CD14-positive monocyte (primary cell): ENCODE measurements around the gene SLC4A5. TPM values are rescaled to one million over a fixed set of nuclear protein-coding genes. Genes with fewer than 3 reads are reported as not detected.

Experiments
- DNase-seq, 3 donors: peaks; one replicate each; pipeline ENCODE4 v3.0.0-alpha.2; 2011 to 2022
- H2AFZ ChIP-seq: 2 replicates; pipeline ENCODE4 v1.6.0; 2012; ENCODE audit warnings: mild to moderate bottlenecking, low read depth, low read length, inconsistent platforms; ENCODE audit not compliant: insufficient read depth, poor library complexity, severe bottlenecking
- H3K27ac ChIP-seq, 2 donors: 1 replicate in 1 of 2; 2 replicates in 1 of 2; pipeline ENCODE4 v1.5.1; 2012 to 2013; ENCODE audit warnings: low read length in 2 of 2, control low read depth in 1 of 2, inconsistent platforms in 1 of 2, low read depth in 1 of 2, mild to moderate bottlenecking in 1 of 2
- H3K27me3 ChIP-seq, 2 donors: one replicate each; pipeline versions ENCODE4 v1.6.0 to v1.6.1; 2011 to 2013; ENCODE audit warnings: low read length in 2 of 2; ENCODE audit not compliant: control insufficient read depth in 2 of 2, insufficient read depth in 2 of 2
- H3K36me3 ChIP-seq, 2 donors: replicated peaks in 1 of 2; 1 replicate in 1 of 2; 2 replicates in 1 of 2; pipeline versions ENCODE4 v1.5.1 to v1.6.1; 2012 to 2013; ENCODE audit warnings: low read length in 2 of 2, control low read depth in 1 of 2, inconsistent platforms in 1 of 2, mild to moderate bottlenecking in 1 of 2; ENCODE audit not compliant: insufficient read depth in 2 of 2, control insufficient read depth in 1 of 2
- H3K4me1 ChIP-seq, 2 donors: 1 replicate in 1 of 2; 2 replicates in 1 of 2; pipeline versions ENCODE4 v1.5.1 to v1.6.1; 2012 to 2013; ENCODE audit warnings: low read length in 2 of 2, control low read depth in 1 of 2, inconsistent platforms in 1 of 2, mild to moderate bottlenecking in 1 of 2, moderate library complexity in 1 of 2; ENCODE audit not compliant: insufficient read depth in 2 of 2, control insufficient read depth in 1 of 2
- H3K4me2 ChIP-seq: replicated peaks from 2 replicates; pipeline ENCODE3; 2012; ENCODE audit warnings: low read length, moderate library complexity, mild to moderate bottlenecking; ENCODE audit not compliant: poor library complexity, severe bottlenecking; ENCODE audit errors: extremely low read depth
- H3K4me3 ChIP-seq, 3 experiments: fragments of 200-600 bp in 1 of 3; sonication (generic) in 1 of 3; replicated peaks in 1 of 3; 1 replicate in 2 of 3; 2 replicates in 1 of 3; pipeline ENCODE4 v1.5.1; 2011 to 2013; ENCODE audit warnings: low read length in 3 of 3, mild to moderate bottlenecking in 3 of 3, control low read depth in 2 of 3, low read depth in 2 of 3, inconsistent platforms in 1 of 3, moderate library complexity in 1 of 3
- H3K79me2 ChIP-seq: 2 replicates; pipeline ENCODE4 v1.6.0; 2012; ENCODE audit warnings: mild to moderate bottlenecking, control low read depth, inconsistent platforms, low read length, moderate library complexity; ENCODE audit not compliant: insufficient read depth
- H3K9ac ChIP-seq: 2 replicates; pipeline ENCODE4 v1.6.0; 2017; ENCODE audit warnings: low read length, mild to moderate bottlenecking; ENCODE audit not compliant: insufficient read depth, poor library complexity, severe bottlenecking
- H3K9me3 ChIP-seq, 2 donors: replicated peaks in 1 of 2; 1 replicate in 1 of 2; 2 replicates in 1 of 2; pipeline versions ENCODE4 v1.5.1 to v1.6.1; 2012 to 2013; ENCODE audit warnings: low read length in 2 of 2, control low read depth in 1 of 2; ENCODE audit not compliant: control insufficient read depth in 1 of 2, insufficient read depth in 1 of 2
- H4K20me1 ChIP-seq: 2 replicates; pipeline ENCODE4 v1.6.0; 2012; ENCODE audit warnings: mild to moderate bottlenecking, low read length, control low read depth, moderate library complexity; ENCODE audit not compliant: insufficient read depth
- H3K27ac Mint-ChIP-seq, 7 donors: one replicate each; pipeline ENCODE4 v1.8.0; 2020; ENCODE audit warnings: mild to moderate bottlenecking in 7 of 7, mixed read lengths in 7 of 7, moderate library complexity in 6 of 7, inconsistent platforms in 2 of 7
- H3K27me3 Mint-ChIP-seq, 3 donors: one replicate each; pipeline ENCODE4 v1.8.0; 2021 to 2022; ENCODE audit warnings: low read depth in 3 of 3, mild to moderate bottlenecking in 3 of 3, mixed read lengths in 3 of 3, moderate library complexity in 3 of 3, inconsistent platforms in 1 of 3
- H3K36me3 Mint-ChIP-seq, 2 donors: one replicate each; pipeline ENCODE4 v1.8.0; 2020; ENCODE audit warnings: mixed read lengths in 2 of 2, inconsistent platforms in 1 of 2, mild to moderate bottlenecking in 1 of 2
- H3K4me1 Mint-ChIP-seq: one replicate; pipeline ENCODE4 v1.8.0; 2020; ENCODE audit warnings: mild to moderate bottlenecking, mixed read lengths
- H3K4me3 Mint-ChIP-seq, 2 donors: one replicate each; pipeline ENCODE4 v1.8.0; 2020; ENCODE audit warnings: mild to moderate bottlenecking in 2 of 2, mixed read lengths in 2 of 2, moderate library complexity in 1 of 2
- H3K9me3 Mint-ChIP-seq, 7 donors: one replicate each; pipeline ENCODE4 v1.8.0; 2020 to 2022; ENCODE audit warnings: mixed read lengths in 7 of 7, mild to moderate bottlenecking in 6 of 7, moderate library complexity in 6 of 7, inconsistent platforms in 2 of 7
- CTCF ChIP-seq: fragments of 200-600 bp; IDR thresholded peaks from one replicate; pipeline ENCODE4 v1.8.0; 2022; ENCODE audit warnings: antibody characterized with exemption, mild to moderate bottlenecking
- WGBS: methylation state at CpG from one replicate; pipeline ENCODE4 v1.1.5; 2013; ENCODE audit warnings: missing lambda C conversion rate; ENCODE audit not compliant: insufficient coverage; 5-methylcytosine and 5-hydroxymethylcytosine counted together
- intact Hi-C, 2 donors: fragments of 100-400 bp; cut with micrococcal nuclease; formaldehyde crosslinking; loops; one replicate each; pipeline versions ENCODE4 v1.15.0 to v1.15.1; 2023
- polyA plus RNA-seq, 3 donors: library from polyadenylated mRNA; depleted of rRNA in 1 of 3; unstranded in 2 of 3; stranded (reverse) in 1 of 3; fragments of 300-500 nt in 2 of 3; fragments of >200 nt in 1 of 3; fragmentation: Illumina TruSeq in 2 of 3; gene quantifications; 1 replicate in 2 of 3; 2 replicates in 1 of 3; pipeline ENCODE4 v1.2.3, GENCODE V29; 2012 to 2021

The SLC4A5 gene
- polyA plus RNA-seq, 3 donors, result 0.10 to 1.1 TPM; not detected in 1

GRCh38 chr2:74375838-74376237, 32.6 kb upstream of the SLC4A5 start:
- Mint-ChIP-seq H3K36me3 (peaks cover 52 to 60% of the 10 kb centered on the region in 2 donors), H3K4me1 (peaks cover 13% of the 10 kb centered on the region), H3K9me3 (no peaks in the 10 kb centered on the region), H3K27ac (peak overlapping the region in 2 of 7 donors; percentile 7 to 21), H3K27me3 (no peaks in the 10 kb centered on the region), H3K4me3 (no peak overlapping the region)
- H3K4me1 ChIP-seq, result peaks cover 0 to 3% of the 10 kb centered on the region in 2 donors
- no peak for DNase-seq
- WGBS, result 60% methylated on average over 1 of the region's 2 CpGs
- no peak overlapping the region for H3K27ac ChIP-seq
- no peak overlapping the region for H3K9ac ChIP-seq
- H3K36me3 ChIP-seq, result peaks cover 35 to 73% of the 10 kb centered on the region in 2 donors
- H3K27me3 ChIP-seq, result no peaks in the 10 kb centered on the region
- H2AFZ ChIP-seq, result no peak overlapping the region
- intact Hi-C loops, result no loop called here
- H4K20me1 ChIP-seq, result peaks cover 37% of the 10 kb centered on the region
- no peak overlapping the region for H3K4me3 ChIP-seq
- no peak overlapping the region for H3K4me2 ChIP-seq
- peaks cover 18% of the 10 kb centered on the region for H3K79me2 ChIP-seq
- TF ChIP-seq CTCF, result no peak
- no peaks in the 10 kb centered on the region for H3K9me3 ChIP-seq

GRCh38 chr2:74374509-74375205, 31.4 kb upstream of the SLC4A5 start:
- H3K27ac Mint-ChIP-seq, result no peak overlapping the region
- no peak for TF ChIP-seq CTCF
- DNase-seq, result no peak
- Histone ChIP-seq H3K4me3 (no peak overlapping the region), H3K36me3 (peaks cover 46 to 84% of the 10 kb centered on the region in 2 donors), H3K4me2 (no peak overlapping the region), H3K9me3 (no peaks in the 10 kb centered on the region), H3K9ac (no peak overlapping the region), H3K79me2 (peaks cover 6% of the 10 kb centered on the region), H3K4me1 (no peaks in the 10 kb centered on the region), H2AFZ (no peak overlapping the region), H4K20me1 (peaks cover 25% of the 10 kb centered on the region), H3K27me3 (no peaks in the 10 kb centered on the region), H3K27ac (no peak overlapping the region)
- H3K36me3 Mint-ChIP-seq, result peaks cover 64 to 70% of the 10 kb centered on the region in 2 donors
- H3K27me3 Mint-ChIP-seq, result no peaks in the 10 kb centered on the region
- WGBS, result 95% methylated on average over 16 of the region's 19 CpGs
- H3K4me1 Mint-ChIP-seq, result peaks cover 4% of the 10 kb centered on the region
- no peaks in the 10 kb centered on the region for H3K9me3 Mint-ChIP-seq
- H3K4me3 Mint-ChIP-seq, result no peak overlapping the region
- intact Hi-C loops, result no loop called here
